WTC11 (cell line): ENCODE results near the gene ASS1. TPM values are rescaled to one million over a fixed set of nuclear protein-coding genes. Genes with fewer than 3 reads are reported as not detected.

Experiments
- ATAC-seq: fragments of 200-7000 bp; cut with Tn5 transposase; 2 replicates; pipeline ENCODE4 v1.10.0; 2021; ENCODE audit warnings: mild to moderate bottlenecking, moderate library complexity
- CTCF ChIA-PET: fragments of 300-600 bp; sonication (Branson Sonifier 250); formaldehyde crosslinking; loops from one replicate; lab custom pipeline; 2021; ENCODE audit warnings: antibody characterized with exemption; lab: Charles Lee
- POLR2A ChIA-PET: fragments of 350-600 bp; sonication (Branson Sonifier 250); formaldehyde crosslinking; loops from one replicate; lab custom pipeline; 2021; ENCODE audit warnings: antibody characterized with exemption; lab: Charles Lee
- DNase-seq: peaks from one replicate; pipeline ENCODE4 v3.0.0; 2021; ENCODE audit warnings: low spot score
- H3K27ac Mint-ChIP-seq: 2 replicates; pipeline ENCODE4 v1.8.0; 2021; ENCODE audit warnings: mixed read lengths
- H3K27me3 Mint-ChIP-seq: 2 replicates; pipeline ENCODE4 v1.8.0; 2021; ENCODE audit warnings: low read depth, mild to moderate bottlenecking, moderate library complexity, mixed read lengths
- H3K36me3 Mint-ChIP-seq: 2 replicates; pipeline ENCODE4 v1.8.0; 2021; ENCODE audit warnings: mixed read lengths
- H3K4me1 Mint-ChIP-seq: 2 replicates; pipeline ENCODE4 v1.8.0; 2022; ENCODE audit warnings: mixed read lengths
- H3K4me3 Mint-ChIP-seq: 2 replicates; pipeline ENCODE4 v1.8.0; 2021; ENCODE audit warnings: mild to moderate bottlenecking, moderate library complexity, mixed read lengths
- H3K9me3 Mint-ChIP-seq: 2 replicates; pipeline ENCODE4 v1.8.0; 2021; ENCODE audit warnings: mixed read lengths
- ARID4B ChIP-seq: sonication (generic); formaldehyde crosslinking; IDR thresholded peaks from 2 replicates; pipeline ENCODE4 v1.8.0; 2023; ENCODE audit warnings: missing genetic modification reagents, mild to moderate bottlenecking, borderline replicate concordance
- CREB1 ChIP-seq: sonication (generic); formaldehyde crosslinking; IDR thresholded peaks from 2 replicates; pipeline ENCODE4 v1.8.0; 2023; ENCODE audit warnings: mild to moderate bottlenecking, missing genetic modification reagents
- CTCF ChIP-seq: fragments of 200-600 bp; IDR thresholded peaks from 2 replicates; pipeline ENCODE4 v1.8.0; 2022; ENCODE audit warnings: antibody characterized with exemption
- FOXJ3 ChIP-seq: sonication (generic); formaldehyde crosslinking; IDR thresholded peaks from 2 replicates; pipeline ENCODE4 v1.9.0; 2021; ENCODE audit warnings: missing genetic modification reagents, mild to moderate bottlenecking, borderline replicate concordance
- FOXP1 ChIP-seq: sonication (generic); formaldehyde crosslinking; IDR thresholded peaks from 2 replicates; pipeline ENCODE4 v1.8.0; 2022; ENCODE audit warnings: missing genetic modification reagents, mild to moderate bottlenecking, moderate library complexity, borderline replicate concordance
- HMGA2 ChIP-seq: fragments of 250-450 bp; sonication (Bioruptor Pico); IDR thresholded peaks from 2 replicates; pipeline ENCODE4 v1.4.0; 2021; ENCODE audit warnings: mild to moderate bottlenecking, moderate library complexity
- IRF2 ChIP-seq: sonication (generic); formaldehyde crosslinking; IDR thresholded peaks from 2 replicates; pipeline ENCODE4 v1.8.0; 2022; ENCODE audit warnings: low read depth, missing genetic modification reagents, borderline replicate concordance
- KAT7 ChIP-seq: sonication (generic); formaldehyde crosslinking; IDR thresholded peaks from 2 replicates; pipeline ENCODE4 v1.8.1; 2023; ENCODE audit warnings: missing genetic modification reagents, mild to moderate bottlenecking, borderline replicate concordance
- NR2C2 ChIP-seq: sonication (generic); formaldehyde crosslinking; IDR thresholded peaks from 2 replicates; pipeline ENCODE4 v1.8.0; 2022; ENCODE audit warnings: mild to moderate bottlenecking, missing genetic modification reagents
- OVOL2 ChIP-seq: fragments of 250-450 bp; sonication (Bioruptor Pico); IDR thresholded peaks from 2 replicates; pipeline ENCODE4 v1.9.0; 2021; ENCODE audit warnings: mild to moderate bottlenecking, borderline replicate concordance
- TEAD1 ChIP-seq: sonication (generic); formaldehyde crosslinking; IDR thresholded peaks from 2 replicates; pipeline ENCODE4 v1.8.0; 2022; ENCODE audit warnings: mild to moderate bottlenecking, missing genetic modification reagents
- TP53 ChIP-seq: sonication (generic); formaldehyde crosslinking; IDR thresholded peaks from 2 replicates; pipeline ENCODE4 v1.8.1; 2023; ENCODE audit warnings: mild to moderate bottlenecking, missing genetic modification reagents
- ZBTB21 ChIP-seq: sonication (generic); formaldehyde crosslinking; IDR thresholded peaks from 2 replicates; pipeline ENCODE4 v1.8.1; 2023; ENCODE audit warnings: mild to moderate bottlenecking, missing genetic modification reagents, borderline replicate concordance
- ZNF138 ChIP-seq: sonication (generic); formaldehyde crosslinking; conservative IDR thresholded peaks from 2 replicates; pipeline ENCODE4 v1.8.1; 2022; ENCODE audit warnings: mild to moderate bottlenecking, moderate library complexity, missing genetic modification reagents
- ZNF317 ChIP-seq: sonication (generic); formaldehyde crosslinking; IDR thresholded peaks from 2 replicates; pipeline ENCODE4 v1.8.1; 2023; ENCODE audit warnings: low read depth, mild to moderate bottlenecking, moderate library complexity, missing genetic modification reagents, borderline replicate concordance
- ZNF512 ChIP-seq: sonication (generic); formaldehyde crosslinking; IDR thresholded peaks from 2 replicates; pipeline ENCODE4 v1.8.1; 2022; ENCODE audit warnings: missing genetic modification reagents, borderline replicate concordance
- ZSCAN18 ChIP-seq: fragments of 250-450 bp; sonication (Bioruptor Pico); IDR thresholded peaks from 2 replicates; pipeline ENCODE4 v2.1.2; 2022; ENCODE audit warnings: mild to moderate bottlenecking, moderate library complexity
- total RNA-seq: library from RNA; stranded (reverse); gene quantifications from 3 replicates; pipeline ENCODE4 v1.2.3, GENCODE V29; 2021

ASS1 gene
- total RNA-seq, 1 experiment from 2014 or later = 95.7 TPM

- H3K36me3 Mint-ChIP-seq = no peaks in the 10 kb centered on the region
- H3K4me3 Mint-ChIP-seq = no peak overlapping the region
- peaks cover 14% of the 10 kb centered on the region for H3K4me1 Mint-ChIP-seq
- POLR2A ChIA-PET = no interaction called here
- CTCF ChIA-PET = no interaction called here
- no peak for ATAC-seq
- H3K27ac Mint-ChIP-seq = no peak overlapping the region
- TF ChIP-seq HMGA2 (CRISPR knock-in tag) (no peak), ARID4B (no peak), ZBTB21 (CRISPR knock-in tag) (no peak), TP53 (CRISPR knock-in tag) (no peak), CTCF (no peak), KAT7 (CRISPR knock-in tag) (no peak), ZNF512 (CRISPR knock-in tag) (no peak), OVOL2 (CRISPR knock-in tag) (no peak), ZSCAN18 (CRISPR knock-in tag) (no peak), IRF2 (no peak), TEAD1 (CRISPR knock-in tag) (no peak), ZNF317 (CRISPR knock-in tag) (no peak), ZNF138 (CRISPR knock-in tag) (no peak), NR2C2 (no peak), FOXP1 (CRISPR knock-in tag) (no peak), FOXJ3 (CRISPR knock-in tag) (no peak)
- H3K9me3 Mint-ChIP-seq = no peaks in the 10 kb centered on the region
- H3K27me3 Mint-ChIP-seq = peaks cover 30% of the 10 kb centered on the region
- DNase-seq = no peak
These were observed 14.5 kb upstream of the ASS1 start for GRCh38 chr9:130430232-130430631.

- Mint-ChIP-seq H3K27ac (no peak overlapping the region), H3K4me3 (no peak overlapping the region), H3K36me3 (no peaks in the 10 kb centered on the region), H3K9me3 (no peaks in the 10 kb centered on the region), H3K4me1 (peaks cover 14% of the 10 kb centered on the region), H3K27me3 (peaks cover 32% of the 10 kb centered on the region)
- ChIA-PET POLR2A (no interaction called here), CTCF (no interaction called here)
- ATAC-seq = no peak
- DNase-seq = no peak
- no peak for TF ChIP-seq CREB1 (CRISPR knock-in tag)
- TF ChIP-seq HMGA2 (CRISPR knock-in tag) = no peak
These were observed 13.8 kb upstream of the ASS1 start for GRCh38 chr9:130430734-130431535.
